GM23338 (cell line): ENCODE results near the gene HS6ST2. TPM values are rescaled to one million over a fixed set of nuclear protein-coding genes. Genes with fewer than 3 reads are reported as not detected.

Experiments
- ATAC-seq: fragments of 200-7000 bp; cut with Tn5 transposase; 3 replicates; pipeline ENCODE4 v1.9.1; 2020
- DNase-seq: peaks from one replicate; pipeline ENCODE4 v3.0.0-alpha.2; 2015; ENCODE audit warnings: low spot score
- H2AFZ ChIP-seq: fragments of 200-600 bp; sonication (generic); 2 replicates; pipeline ENCODE4 v1.8.0; 2016; ENCODE audit warnings: antibody characterized with exemption, mild to moderate bottlenecking, moderate library complexity
- H3F3A ChIP-seq: fragments of 200-600 bp; sonication (generic); replicated peaks from 2 replicates; pipeline ENCODE4 v1.8.0; 2017; ENCODE audit warnings: antibody characterized with exemption, mixed run types, low read depth
- H3K27ac ChIP-seq: fragments of 200-600 bp; sonication (generic); 2 replicates; pipeline ENCODE4 v1.6.1; 2016; ENCODE audit warnings: low read depth
- H3K27me3 ChIP-seq: fragments of 200-600 bp; sonication (generic); 2 replicates; pipeline ENCODE4 v1.8.0; 2016; ENCODE audit warnings: mild to moderate bottlenecking, mixed run types, moderate library complexity; ENCODE audit not compliant: insufficient read depth
- H3K36me3 ChIP-seq: fragments of 200-600 bp; sonication (generic); 2 replicates; pipeline ENCODE4 v1.8.0; 2016; ENCODE audit warnings: mild to moderate bottlenecking; ENCODE audit not compliant: insufficient read depth
- H3K4me1 ChIP-seq: fragments of 200-600 bp; sonication (generic); 2 replicates; pipeline ENCODE4 v1.8.0; 2016; ENCODE audit warnings: mild to moderate bottlenecking, moderate library complexity; ENCODE audit not compliant: insufficient read depth
- H3K4me2 ChIP-seq: fragments of 200-600 bp; sonication (generic); 2 replicates; pipeline ENCODE4 v1.7.1; 2017; ENCODE audit warnings: mixed run types
- H3K4me3 ChIP-seq: fragments of 200-600 bp; sonication (generic); 2 replicates; pipeline ENCODE4 v1.6.1; 2016; ENCODE audit warnings: mixed run types
- H3K79me2 ChIP-seq: fragments of 200-600 bp; sonication (generic); replicated peaks from 2 replicates; pipeline ENCODE4 v1.8.0; 2017; ENCODE audit warnings: mild to moderate bottlenecking; ENCODE audit not compliant: insufficient read depth
- H3K9me2 ChIP-seq: fragments of 200-600 bp; sonication (generic); 2 replicates; pipeline ENCODE4 v1.8.0; 2017; ENCODE audit not compliant: insufficient read depth
- H4K20me1 ChIP-seq: fragments of 200-600 bp; sonication (generic); replicated peaks from 2 replicates; pipeline ENCODE4 v1.8.0; 2017; ENCODE audit warnings: mild to moderate bottlenecking; ENCODE audit not compliant: insufficient read depth
- H3K27ac Mint-ChIP-seq: 2 replicates; pipeline ENCODE4 v1.8.0; 2020; ENCODE audit warnings: inconsistent platforms, mild to moderate bottlenecking, moderate library complexity, mixed read lengths
- H3K27me3 Mint-ChIP-seq: 3 replicates; pipeline ENCODE4 v1.8.0; 2022; ENCODE audit warnings: low read depth, mild to moderate bottlenecking, moderate library complexity, mixed read lengths, inconsistent platforms; ENCODE audit not compliant: insufficient read depth, poor library complexity
- H3K36me3 Mint-ChIP-seq: 3 replicates; pipeline ENCODE4 v1.8.0; 2021; ENCODE audit warnings: low read depth, mild to moderate bottlenecking, inconsistent platforms, moderate library complexity, mixed read lengths
- H3K4me1 Mint-ChIP-seq: 3 replicates; pipeline ENCODE4 v1.8.0; 2020; ENCODE audit warnings: mild to moderate bottlenecking, inconsistent platforms, mixed read lengths
- H3K4me3 Mint-ChIP-seq: 3 replicates; pipeline ENCODE4 v1.8.0; 2021; ENCODE audit warnings: moderate library complexity, mild to moderate bottlenecking, inconsistent platforms, mixed read lengths
- H3K9me3 Mint-ChIP-seq: 3 replicates; pipeline ENCODE4 v1.8.0; 2020; ENCODE audit warnings: moderate library complexity, mild to moderate bottlenecking, inconsistent platforms, mixed read lengths
- CREB1 ChIP-seq: fragments of 250-450 bp; sonication (Bioruptor Pico); IDR thresholded peaks from 2 replicates; pipeline ENCODE4 v1.5.0; 2020; ENCODE audit warnings: low read depth, mild to moderate bottlenecking, moderate library complexity
- CTCF ChIP-seq, 2 experiments: fragments of 200-600 bp in 1 of 2; sonication (generic) in 1 of 2; conservative IDR thresholded peaks; 2 replicates each; pipeline versions ENCODE4 v1.5.1 to v1.6.1; 2016 to 2017; ENCODE audit warnings: antibody characterized with exemption in 2 of 2, low read depth in 2 of 2, mild to moderate bottlenecking in 2 of 2, moderate library complexity in 1 of 2
- ETS1 ChIP-seq: IDR thresholded peaks from 2 replicates; pipeline ENCODE4 v1.6.1; 2016; ENCODE audit warnings: antibody characterized with exemption
- EZH2 ChIP-seq: fragments of 200-600 bp; sonication (generic); IDR thresholded peaks from one replicate; pipeline ENCODE4 v1.8.0; 2017; ENCODE audit warnings: antibody characterized with exemption, mild to moderate bottlenecking, low read depth; ENCODE audit not compliant: unreplicated experiment
- EZH2phosphoT487 ChIP-seq: fragments of 200-600 bp; sonication (generic); IDR thresholded peaks from one replicate; pipeline ENCODE4 v1.8.1; 2018; ENCODE audit warnings: antibody characterized with exemption; ENCODE audit not compliant: unreplicated experiment
- JUNB ChIP-seq: IDR thresholded peaks from one replicate; pipeline ENCODE4 v1.6.1; 2016; ENCODE audit warnings: antibody characterized with exemption; ENCODE audit not compliant: unreplicated experiment
- NANOG ChIP-seq: IDR thresholded peaks from 2 replicates; pipeline ENCODE4 v1.6.1; 2016; ENCODE audit warnings: antibody characterized with exemption, borderline replicate concordance
- POLR2AphosphoS5 ChIP-seq: IDR thresholded peaks from 2 replicates; pipeline ENCODE4 v1.6.1; 2016; ENCODE audit warnings: antibody characterized with exemption, low read depth
- REST ChIP-seq: IDR thresholded peaks from one replicate; pipeline ENCODE4 v1.6.1; 2018; ENCODE audit warnings: antibody characterized with exemption; ENCODE audit not compliant: unreplicated experiment
- STAT1 ChIP-seq: IDR thresholded peaks from one replicate; pipeline ENCODE4 v1.6.1; 2016; ENCODE audit warnings: antibody characterized with exemption; ENCODE audit not compliant: unreplicated experiment
- ZNF114 ChIP-seq: fragments of 250-450 bp; sonication (Bioruptor Pico); IDR thresholded peaks from 2 replicates; pipeline ENCODE4 v1.5.0; 2020; ENCODE audit warnings: mild to moderate bottlenecking, moderate library complexity
- ZNF331 ChIP-seq: fragments of 250-450 bp; sonication (Bioruptor Pico); IDR thresholded peaks from 2 replicates; pipeline ENCODE4 v1.5.0; 2020; ENCODE audit warnings: low read depth, mild to moderate bottlenecking, moderate library complexity
- ZNF462 ChIP-seq: fragments of 250-450 bp; sonication (Bioruptor Pico); IDR thresholded peaks from 2 replicates; pipeline ENCODE4 v1.5.0; 2020; ENCODE audit warnings: mild to moderate bottlenecking, moderate library complexity
- polyA plus RNA-seq: library from polyadenylated mRNA; unstranded; fragments of >200 nt; fragmentation: Nextera tagmentation; extraction: Ambion mirVana; gene quantifications from 2 replicates; pipeline ENCODE4 v1.2.1, GENCODE V29; 2016
- total RNA-seq: library from RNA; depleted of rRNA; stranded (reverse); fragments of >200 nt; shearing (Covaris generic); gene quantifications from 2 replicates; pipeline ENCODE4 v1.2.3, GENCODE V29; 2014

HS6ST2 gene
- total and polyA plus RNA-seq, 2 experiments from 2014 or later = 0.82 to 4.8 TPM

- no peaks in the 10 kb centered on the region for H3K9me2 ChIP-seq
- DNase-seq (no peak), ATAC-seq (no peak)
- 0 out of 3 replicates have a peak, but pooled peaks cover 3% of the 10 kb centered on the region for H3K4me1 Mint-ChIP-seq
- TF ChIP-seq ZNF462 (CRISPR knock-in tag) = no peak
- TF ChIP-seq CTCF (conservative IDR thresholded peaks at IDR 0.05; ENCODE audit: low read depth in 2 of 2) = no peak
- TF ChIP-seq EZH2phosphoT487 = no peak
- TF ChIP-seq STAT1 = no peak
- TF ChIP-seq JUNB = no peak
- no peak for TF ChIP-seq ZNF114
- TF ChIP-seq ZNF331 (CRISPR knock-in tag) = no peak
- no peak for TF ChIP-seq CREB1 (CRISPR knock-in tag)
- TF ChIP-seq POLR2AphosphoS5 = no peak
- no peak for TF ChIP-seq EZH2
- TF ChIP-seq ETS1 = no peak
- TF ChIP-seq NANOG = no peak
- no peak for TF ChIP-seq REST
- no peak overlapping the region for H3K4me3 Mint-ChIP-seq
- no peaks in the 10 kb centered on the region for H3K36me3 ChIP-seq
- no peaks in the 10 kb centered on the region for H3K27me3 Mint-ChIP-seq
- no peaks in the 10 kb centered on the region for H3K79me2 ChIP-seq
- H3K9me3 Mint-ChIP-seq = no peaks in the 10 kb centered on the region
- no peaks in the 10 kb centered on the region for H3K4me1 ChIP-seq
- no peak overlapping the region for H3K27ac Mint-ChIP-seq
- H3K27ac ChIP-seq = no peak overlapping the region
- no peak overlapping the region for H2AFZ ChIP-seq
- H3F3A ChIP-seq = no peaks in the 10 kb centered on the region
- no peaks in the 10 kb centered on the region for H3K27me3 ChIP-seq
- H3K36me3 Mint-ChIP-seq = no peaks in the 10 kb centered on the region
- no peak overlapping the region for H3K4me2 ChIP-seq
- no peak overlapping the region for H3K4me3 ChIP-seq
- H4K20me1 ChIP-seq = no peaks in the 10 kb centered on the region
Measured at GRCh38 chrX:132590350-132591026, 367.9 kb downstream of the HS6ST2 start.
